GM23338 (cell line): ENCODE data around the gene NEURL1. TPM values are rescaled to one million over a fixed set of nuclear protein-coding genes. Genes with fewer than 3 reads are reported as not detected.
A peak's percentile ranks its signal among the peaks of the same experiment; 100 is the strongest.

Experiments used
- ATAC-seq: fragments of 200-7000 bp; cut with Tn5 transposase; 3 replicates; pipeline ENCODE4 v1.9.1; 2020
- DNase-seq: peaks from one replicate; pipeline ENCODE4 v3.0.0-alpha.2; 2015; ENCODE audit warnings: low spot score
- H2AFZ ChIP-seq: fragments of 200-600 bp; sonication (generic); 2 replicates; pipeline ENCODE4 v1.8.0; 2016; ENCODE audit warnings: antibody characterized with exemption, mild to moderate bottlenecking, moderate library complexity
- H3F3A ChIP-seq: fragments of 200-600 bp; sonication (generic); replicated peaks from 2 replicates; pipeline ENCODE4 v1.8.0; 2017; ENCODE audit warnings: antibody characterized with exemption, mixed run types, low read depth
- H3K27ac ChIP-seq: fragments of 200-600 bp; sonication (generic); 2 replicates; pipeline ENCODE4 v1.6.1; 2016; ENCODE audit warnings: low read depth
- H3K27me3 ChIP-seq: fragments of 200-600 bp; sonication (generic); 2 replicates; pipeline ENCODE4 v1.8.0; 2016; ENCODE audit warnings: mild to moderate bottlenecking, mixed run types, moderate library complexity; ENCODE audit not compliant: insufficient read depth
- H3K36me3 ChIP-seq: fragments of 200-600 bp; sonication (generic); 2 replicates; pipeline ENCODE4 v1.8.0; 2016; ENCODE audit warnings: mild to moderate bottlenecking; ENCODE audit not compliant: insufficient read depth
- H3K4me1 ChIP-seq: fragments of 200-600 bp; sonication (generic); 2 replicates; pipeline ENCODE4 v1.8.0; 2016; ENCODE audit warnings: mild to moderate bottlenecking, moderate library complexity; ENCODE audit not compliant: insufficient read depth
- H3K4me2 ChIP-seq: fragments of 200-600 bp; sonication (generic); 2 replicates; pipeline ENCODE4 v1.7.1; 2017; ENCODE audit warnings: mixed run types
- H3K4me3 ChIP-seq: fragments of 200-600 bp; sonication (generic); 2 replicates; pipeline ENCODE4 v1.6.1; 2016; ENCODE audit warnings: mixed run types
- H3K79me2 ChIP-seq: fragments of 200-600 bp; sonication (generic); replicated peaks from 2 replicates; pipeline ENCODE4 v1.8.0; 2017; ENCODE audit warnings: mild to moderate bottlenecking; ENCODE audit not compliant: insufficient read depth
- H3K9me2 ChIP-seq: fragments of 200-600 bp; sonication (generic); 2 replicates; pipeline ENCODE4 v1.8.0; 2017; ENCODE audit not compliant: insufficient read depth
- H4K20me1 ChIP-seq: fragments of 200-600 bp; sonication (generic); replicated peaks from 2 replicates; pipeline ENCODE4 v1.8.0; 2017; ENCODE audit warnings: mild to moderate bottlenecking; ENCODE audit not compliant: insufficient read depth
- H3K27ac Mint-ChIP-seq: 2 replicates; pipeline ENCODE4 v1.8.0; 2020; ENCODE audit warnings: inconsistent platforms, mild to moderate bottlenecking, moderate library complexity, mixed read lengths
- H3K27me3 Mint-ChIP-seq: 3 replicates; pipeline ENCODE4 v1.8.0; 2022; ENCODE audit warnings: low read depth, mild to moderate bottlenecking, moderate library complexity, mixed read lengths, inconsistent platforms; ENCODE audit not compliant: insufficient read depth, poor library complexity
- H3K36me3 Mint-ChIP-seq: 3 replicates; pipeline ENCODE4 v1.8.0; 2021; ENCODE audit warnings: low read depth, mild to moderate bottlenecking, inconsistent platforms, moderate library complexity, mixed read lengths
- H3K4me1 Mint-ChIP-seq: 3 replicates; pipeline ENCODE4 v1.8.0; 2020; ENCODE audit warnings: mild to moderate bottlenecking, inconsistent platforms, mixed read lengths
- H3K4me3 Mint-ChIP-seq: 3 replicates; pipeline ENCODE4 v1.8.0; 2021; ENCODE audit warnings: moderate library complexity, mild to moderate bottlenecking, inconsistent platforms, mixed read lengths
- H3K9me3 Mint-ChIP-seq: 3 replicates; pipeline ENCODE4 v1.8.0; 2020; ENCODE audit warnings: moderate library complexity, mild to moderate bottlenecking, inconsistent platforms, mixed read lengths
- CREB1 ChIP-seq: fragments of 250-450 bp; sonication (Bioruptor Pico); IDR thresholded peaks from 2 replicates; pipeline ENCODE4 v1.5.0; 2020; ENCODE audit warnings: low read depth, mild to moderate bottlenecking, moderate library complexity
- CTCF ChIP-seq, 2 experiments: fragments of 200-600 bp in 1 of 2; sonication (generic) in 1 of 2; conservative IDR thresholded peaks; 2 replicates each; pipeline versions ENCODE4 v1.5.1 to v1.6.1; 2016 to 2017; ENCODE audit warnings: antibody characterized with exemption in 2 of 2, low read depth in 2 of 2, mild to moderate bottlenecking in 2 of 2, moderate library complexity in 1 of 2
- ETS1 ChIP-seq: IDR thresholded peaks from 2 replicates; pipeline ENCODE4 v1.6.1; 2016; ENCODE audit warnings: antibody characterized with exemption
- EZH2 ChIP-seq: fragments of 200-600 bp; sonication (generic); IDR thresholded peaks from one replicate; pipeline ENCODE4 v1.8.0; 2017; ENCODE audit warnings: antibody characterized with exemption, mild to moderate bottlenecking, low read depth; ENCODE audit not compliant: unreplicated experiment
- EZH2phosphoT487 ChIP-seq: fragments of 200-600 bp; sonication (generic); IDR thresholded peaks from one replicate; pipeline ENCODE4 v1.8.1; 2018; ENCODE audit warnings: antibody characterized with exemption; ENCODE audit not compliant: unreplicated experiment
- JUNB ChIP-seq: IDR thresholded peaks from one replicate; pipeline ENCODE4 v1.6.1; 2016; ENCODE audit warnings: antibody characterized with exemption; ENCODE audit not compliant: unreplicated experiment
- POLR2AphosphoS5 ChIP-seq: IDR thresholded peaks from 2 replicates; pipeline ENCODE4 v1.6.1; 2016; ENCODE audit warnings: antibody characterized with exemption, low read depth
- STAT1 ChIP-seq: IDR thresholded peaks from one replicate; pipeline ENCODE4 v1.6.1; 2016; ENCODE audit warnings: antibody characterized with exemption; ENCODE audit not compliant: unreplicated experiment
- ZNF114 ChIP-seq: fragments of 250-450 bp; sonication (Bioruptor Pico); IDR thresholded peaks from 2 replicates; pipeline ENCODE4 v1.5.0; 2020; ENCODE audit warnings: mild to moderate bottlenecking, moderate library complexity
- polyA plus RNA-seq: library from polyadenylated mRNA; unstranded; fragments of >200 nt; fragmentation: Nextera tagmentation; extraction: Ambion mirVana; gene quantifications from 2 replicates; pipeline ENCODE4 v1.2.1, GENCODE V29; 2016
- total RNA-seq: library from RNA; depleted of rRNA; stranded (reverse); fragments of >200 nt; shearing (Covaris generic); gene quantifications from 2 replicates; pipeline ENCODE4 v1.2.3, GENCODE V29; 2014
- TF ChIP-seq, protein P1 (sequence below): fragments of 250-450 bp; sonication (Bioruptor Pico); IDR thresholded peaks from 2 replicates; pipeline ENCODE4 v1.5.0; 2020; ENCODE audit warnings: mild to moderate bottlenecking, moderate library complexity
- TF ChIP-seq, protein P2 (sequence below): IDR thresholded peaks from one replicate; pipeline ENCODE4 v1.6.1; 2018; ENCODE audit warnings: antibody characterized with exemption; ENCODE audit not compliant: unreplicated experiment

Gene NEURL1
- total and polyA plus RNA-seq, 2 experiments from 2014 or later, result 0.82 to 1.1 TPM

- DNase-seq (no peak), ATAC-seq (no peak)
- no peak for TF ChIP-seq EZH2
- TF ChIP-seq, protein P1, sequence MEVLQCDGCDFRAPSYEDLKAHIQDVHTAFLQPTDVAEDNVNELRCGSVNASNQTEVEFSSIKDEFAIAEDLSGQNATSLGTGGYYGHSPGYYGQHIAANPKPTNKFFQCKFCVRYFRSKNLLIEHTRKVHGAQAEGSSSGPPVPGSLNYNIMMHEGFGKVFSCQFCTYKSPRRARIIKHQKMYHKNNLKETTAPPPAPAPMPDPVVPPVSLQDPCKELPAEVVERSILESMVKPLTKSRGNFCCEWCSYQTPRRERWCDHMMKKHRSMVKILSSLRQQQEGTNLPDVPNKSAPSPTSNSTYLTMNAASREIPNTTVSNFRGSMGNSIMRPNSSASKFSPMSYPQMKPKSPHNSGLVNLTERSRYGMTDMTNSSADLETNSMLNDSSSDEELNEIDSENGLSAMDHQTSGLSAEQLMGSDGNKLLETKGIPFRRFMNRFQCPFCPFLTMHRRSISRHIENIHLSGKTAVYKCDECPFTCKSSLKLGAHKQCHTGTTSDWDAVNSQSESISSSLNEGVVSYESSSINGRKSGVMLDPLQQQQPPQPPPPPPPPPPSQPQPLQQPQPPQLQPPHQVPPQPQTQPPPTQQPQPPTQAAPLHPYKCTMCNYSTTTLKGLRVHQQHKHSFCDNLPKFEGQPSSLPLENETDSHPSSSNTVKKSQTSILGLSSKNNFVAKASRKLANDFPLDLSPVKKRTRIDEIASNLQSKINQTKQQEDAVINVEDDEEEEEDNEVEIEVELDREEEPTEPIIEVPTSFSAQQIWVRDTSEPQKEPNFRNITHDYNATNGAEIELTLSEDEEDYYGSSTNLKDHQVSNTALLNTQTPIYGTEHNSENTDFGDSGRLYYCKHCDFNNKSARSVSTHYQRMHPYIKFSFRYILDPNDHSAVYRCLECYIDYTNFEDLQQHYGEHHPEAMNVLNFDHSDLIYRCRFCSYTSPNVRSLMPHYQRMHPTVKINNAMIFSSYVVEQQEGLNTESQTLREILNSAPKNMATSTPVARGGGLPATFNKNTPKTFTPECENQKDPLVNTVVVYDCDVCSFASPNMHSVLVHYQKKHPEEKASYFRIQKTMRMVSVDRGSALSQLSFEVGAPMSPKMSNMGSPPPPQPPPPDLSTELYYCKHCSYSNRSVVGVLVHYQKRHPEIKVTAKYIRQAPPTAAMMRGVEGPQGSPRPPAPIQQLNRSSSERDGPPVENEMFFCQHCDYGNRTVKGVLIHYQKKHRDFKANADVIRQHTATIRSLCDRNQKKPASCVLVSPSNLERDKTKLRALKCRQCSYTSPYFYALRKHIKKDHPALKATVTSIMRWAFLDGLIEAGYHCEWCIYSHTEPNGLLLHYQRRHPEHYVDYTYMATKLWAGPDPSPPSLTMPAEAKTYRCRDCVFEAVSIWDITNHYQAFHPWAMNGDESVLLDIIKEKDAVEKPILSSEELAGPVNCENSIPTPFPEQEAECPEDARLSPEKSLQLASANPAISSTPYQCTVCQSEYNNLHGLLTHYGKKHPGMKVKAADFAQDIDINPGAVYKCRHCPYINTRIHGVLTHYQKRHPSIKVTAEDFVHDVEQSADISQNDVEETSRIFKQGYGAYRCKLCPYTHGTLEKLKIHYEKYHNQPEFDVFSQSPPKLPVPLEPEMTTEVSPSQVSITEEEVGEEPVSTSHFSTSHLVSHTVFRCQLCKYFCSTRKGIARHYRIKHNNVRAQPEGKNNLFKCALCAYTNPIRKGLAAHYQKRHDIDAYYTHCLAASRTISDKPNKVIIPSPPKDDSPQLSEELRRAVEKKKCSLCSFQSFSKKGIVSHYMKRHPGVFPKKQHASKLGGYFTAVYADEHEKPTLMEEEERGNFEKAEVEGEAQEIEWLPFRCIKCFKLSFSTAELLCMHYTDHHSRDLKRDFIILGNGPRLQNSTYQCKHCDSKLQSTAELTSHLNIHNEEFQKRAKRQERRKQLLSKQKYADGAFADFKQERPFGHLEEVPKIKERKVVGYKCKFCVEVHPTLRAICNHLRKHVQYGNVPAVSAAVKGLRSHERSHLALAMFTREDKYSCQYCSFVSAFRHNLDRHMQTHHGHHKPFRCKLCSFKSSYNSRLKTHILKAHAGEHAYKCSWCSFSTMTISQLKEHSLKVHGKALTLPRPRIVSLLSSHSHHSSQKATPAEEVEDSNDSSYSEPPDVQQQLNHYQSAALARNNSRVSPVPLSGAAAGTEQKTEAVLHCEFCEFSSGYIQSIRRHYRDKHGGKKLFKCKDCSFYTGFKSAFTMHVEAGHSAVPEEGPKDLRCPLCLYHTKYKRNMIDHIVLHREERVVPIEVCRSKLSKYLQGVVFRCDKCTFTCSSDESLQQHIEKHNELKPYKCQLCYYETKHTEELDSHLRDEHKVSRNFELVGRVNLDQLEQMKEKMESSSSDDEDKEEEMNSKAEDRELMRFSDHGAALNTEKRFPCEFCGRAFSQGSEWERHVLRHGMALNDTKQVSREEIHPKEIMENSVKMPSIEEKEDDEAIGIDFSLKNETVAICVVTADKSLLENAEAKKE (CRISPR knock-in tag), result no peak
- TF ChIP-seq CREB1 (CRISPR knock-in tag), result no peak
- no peak for TF ChIP-seq STAT1
- no peak for TF ChIP-seq ZNF114 (CRISPR knock-in tag)
- TF ChIP-seq, protein P2, sequence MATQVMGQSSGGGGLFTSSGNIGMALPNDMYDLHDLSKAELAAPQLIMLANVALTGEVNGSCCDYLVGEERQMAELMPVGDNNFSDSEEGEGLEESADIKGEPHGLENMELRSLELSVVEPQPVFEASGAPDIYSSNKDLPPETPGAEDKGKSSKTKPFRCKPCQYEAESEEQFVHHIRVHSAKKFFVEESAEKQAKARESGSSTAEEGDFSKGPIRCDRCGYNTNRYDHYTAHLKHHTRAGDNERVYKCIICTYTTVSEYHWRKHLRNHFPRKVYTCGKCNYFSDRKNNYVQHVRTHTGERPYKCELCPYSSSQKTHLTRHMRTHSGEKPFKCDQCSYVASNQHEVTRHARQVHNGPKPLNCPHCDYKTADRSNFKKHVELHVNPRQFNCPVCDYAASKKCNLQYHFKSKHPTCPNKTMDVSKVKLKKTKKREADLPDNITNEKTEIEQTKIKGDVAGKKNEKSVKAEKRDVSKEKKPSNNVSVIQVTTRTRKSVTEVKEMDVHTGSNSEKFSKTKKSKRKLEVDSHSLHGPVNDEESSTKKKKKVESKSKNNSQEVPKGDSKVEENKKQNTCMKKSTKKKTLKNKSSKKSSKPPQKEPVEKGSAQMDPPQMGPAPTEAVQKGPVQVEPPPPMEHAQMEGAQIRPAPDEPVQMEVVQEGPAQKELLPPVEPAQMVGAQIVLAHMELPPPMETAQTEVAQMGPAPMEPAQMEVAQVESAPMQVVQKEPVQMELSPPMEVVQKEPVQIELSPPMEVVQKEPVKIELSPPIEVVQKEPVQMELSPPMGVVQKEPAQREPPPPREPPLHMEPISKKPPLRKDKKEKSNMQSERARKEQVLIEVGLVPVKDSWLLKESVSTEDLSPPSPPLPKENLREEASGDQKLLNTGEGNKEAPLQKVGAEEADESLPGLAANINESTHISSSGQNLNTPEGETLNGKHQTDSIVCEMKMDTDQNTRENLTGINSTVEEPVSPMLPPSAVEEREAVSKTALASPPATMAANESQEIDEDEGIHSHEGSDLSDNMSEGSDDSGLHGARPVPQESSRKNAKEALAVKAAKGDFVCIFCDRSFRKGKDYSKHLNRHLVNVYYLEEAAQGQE, result no peak
- TF ChIP-seq JUNB, result no peak
- no peak for TF ChIP-seq EZH2phosphoT487
- no peak for TF ChIP-seq POLR2AphosphoS5
- TF ChIP-seq CTCF (conservative IDR thresholded peaks at IDR 0.05; ENCODE audit: low read depth in 2 of 2), result no peak
- TF ChIP-seq ETS1, result no peak
- Histone ChIP-seq H3K4me2 (no peak overlapping the region), H3F3A (0 out of 2 replicates have a peak, but pooled peaks cover 5% of the 10 kb centered on the region), H3K27ac (no peak overlapping the region), H3K79me2 (no peaks in the 10 kb centered on the region), H3K4me1 (peaks cover 28% of the 10 kb centered on the region), H3K27me3 (no peaks in the 10 kb centered on the region), H3K4me3 (no peak overlapping the region), H3K9me2 (no peaks in the 10 kb centered on the region), H2AFZ (no peak overlapping the region), H3K36me3 (no peaks in the 10 kb centered on the region), H4K20me1 (no peaks in the 10 kb centered on the region)
- H3K27me3 Mint-ChIP-seq, result peaks cover 5% of the 10 kb centered on the region
- H3K27ac Mint-ChIP-seq, result peak overlapping the region; percentile 17; the same call in 1 of the 2 replicates
- H3K4me3 Mint-ChIP-seq, result no peak overlapping the region
- H3K4me1 Mint-ChIP-seq, result peaks cover 35% of the 10 kb centered on the region
- H3K9me3 Mint-ChIP-seq, result no peaks in the 10 kb centered on the region
- H3K36me3 Mint-ChIP-seq, result peaks cover 5% of the 10 kb centered on the region; the same call in 2 of the 3 replicates
Observed at GRCh38 chr10:103640436-103641181, 147.1 kb downstream of the NEURL1 start.
